ENCODE data around the gene SLX4IP. TPM values are rescaled to one million over a fixed set of nuclear protein-coding genes. Genes with fewer than 3 reads are reported as not detected.

SLX4IP gene
- total and polyA plus RNA-seq, 10 donors, result 2.8 to 9.0 (median 5.1) TPM

GRCh38 chr20:10501402-10501801 is 66.3 kb downstream of the SLX4IP start:
- peak overlapping the region; percentile 23 to 84 (median 67) for H3K27ac ChIP-seq

GRCh38 chr20:10502098-10502526 is 67.0 kb downstream of the SLX4IP start:
- peaks cover 0 to 66% (median 33%) of the 10 kb centered on the region in 6 donors for H3K4me1 ChIP-seq
- no peak for DNase-seq
- no peaks in the 10 kb centered on the region for H3K36me3 ChIP-seq
- TF ChIP-seq POLR2A (IDR thresholded peaks at IDR 0.05), result no peak
- TF ChIP-seq POLR2AphosphoS5 (IDR thresholded peaks at IDR 0.05), result no peak
- 56 to 69% (median 66%) methylated on average over 4 to 5 of the region's 5 CpGs for WGBS, 5 donors
- H3K27ac ChIP-seq, result peak overlapping the region in 6 of 8 donors; percentile 45 to 84 (median 73)
- intact Hi-C loops (cut with DNase I; ENCODE audit: low total_unique reads), result no loop called here
- H3K27me3 ChIP-seq (replicated peaks in 1 of 7), result no peaks in the 10 kb centered on the region
- no peaks in the 10 kb centered on the region for H3K9me3 ChIP-seq
- peak overlapping the region in 2 of 8 donors; percentile 8 to 51 for H3K4me3 ChIP-seq

More at GRCh38 chr20:10501402-10501801, 66.3 kb downstream of the SLX4IP start:
- TF ChIP-seq POLR2AphosphoS5 (IDR thresholded peaks at IDR 0.05), result no peak
- TF ChIP-seq POLR2A (IDR thresholded peaks at IDR 0.05), result no peak
- TF ChIP-seq, protein P1, sequence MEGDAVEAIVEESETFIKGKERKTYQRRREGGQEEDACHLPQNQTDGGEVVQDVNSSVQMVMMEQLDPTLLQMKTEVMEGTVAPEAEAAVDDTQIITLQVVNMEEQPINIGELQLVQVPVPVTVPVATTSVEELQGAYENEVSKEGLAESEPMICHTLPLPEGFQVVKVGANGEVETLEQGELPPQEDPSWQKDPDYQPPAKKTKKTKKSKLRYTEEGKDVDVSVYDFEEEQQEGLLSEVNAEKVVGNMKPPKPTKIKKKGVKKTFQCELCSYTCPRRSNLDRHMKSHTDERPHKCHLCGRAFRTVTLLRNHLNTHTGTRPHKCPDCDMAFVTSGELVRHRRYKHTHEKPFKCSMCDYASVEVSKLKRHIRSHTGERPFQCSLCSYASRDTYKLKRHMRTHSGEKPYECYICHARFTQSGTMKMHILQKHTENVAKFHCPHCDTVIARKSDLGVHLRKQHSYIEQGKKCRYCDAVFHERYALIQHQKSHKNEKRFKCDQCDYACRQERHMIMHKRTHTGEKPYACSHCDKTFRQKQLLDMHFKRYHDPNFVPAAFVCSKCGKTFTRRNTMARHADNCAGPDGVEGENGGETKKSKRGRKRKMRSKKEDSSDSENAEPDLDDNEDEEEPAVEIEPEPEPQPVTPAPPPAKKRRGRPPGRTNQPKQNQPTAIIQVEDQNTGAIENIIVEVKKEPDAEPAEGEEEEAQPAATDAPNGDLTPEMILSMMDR (IDR thresholded peaks at IDR 0.05 in 8 of 11, conservative IDR thresholded peaks at IDR 0.05 in 3 of 11), result no peak
- Histone ChIP-seq H3K4me1 (peaks cover 0 to 62% (median 31%) of the 10 kb centered on the region in 6 donors), H3K9me3 (no peaks in the 10 kb centered on the region), H3K36me3 (no peaks in the 10 kb centered on the region), H3K4me3 (peak overlapping the region in 2 of 8 donors; percentile 8 to 51), H3K27me3 (replicated peaks in 1 of 7) (no peaks in the 10 kb centered on the region)
- intact Hi-C loops (cut with DNase I; ENCODE audit: low total_unique reads), result no loop called here
- DNase-seq, result no peak
- 24 to 47% (median 28%) methylated on average over 4 of the region's 4 CpGs for WGBS, 5 donors

- Histone ChIP-seq H3K27me3 (replicated peaks in 1 of 7) (no peaks in the 10 kb centered on the region), H3K4me3 (no peak overlapping the region), H3K36me3 (no peaks in the 10 kb centered on the region), H3K9me3 (no peaks in the 10 kb centered on the region), H3K27ac (peak overlapping the region in 7 of 8 donors; percentile 67 to 85 (median 72)), H3K4me1 (peaks cover 0 to 83% (median 37%) of the 10 kb centered on the region in 6 donors)
- DNase-seq, result no peak
- WGBS, 5 donors, result 54 to 87% (median 67%) methylated on average over 7 of the region's 7 CpGs
- no peak for TF ChIP-seq POLR2A (IDR thresholded peaks at IDR 0.05)
- TF ChIP-seq, protein P1 (IDR thresholded peaks at IDR 0.05 in 8 of 11, conservative IDR thresholded peaks at IDR 0.05 in 3 of 11), result no peak
- no peak for TF ChIP-seq POLR2AphosphoS5 (IDR thresholded peaks at IDR 0.05)
- intact Hi-C loops (cut with DNase I; ENCODE audit: low total_unique reads), result no loop called here
Observed at GRCh38 chr20:10504608-10504993, 69.5 kb downstream of the SLX4IP start.

DNA sequence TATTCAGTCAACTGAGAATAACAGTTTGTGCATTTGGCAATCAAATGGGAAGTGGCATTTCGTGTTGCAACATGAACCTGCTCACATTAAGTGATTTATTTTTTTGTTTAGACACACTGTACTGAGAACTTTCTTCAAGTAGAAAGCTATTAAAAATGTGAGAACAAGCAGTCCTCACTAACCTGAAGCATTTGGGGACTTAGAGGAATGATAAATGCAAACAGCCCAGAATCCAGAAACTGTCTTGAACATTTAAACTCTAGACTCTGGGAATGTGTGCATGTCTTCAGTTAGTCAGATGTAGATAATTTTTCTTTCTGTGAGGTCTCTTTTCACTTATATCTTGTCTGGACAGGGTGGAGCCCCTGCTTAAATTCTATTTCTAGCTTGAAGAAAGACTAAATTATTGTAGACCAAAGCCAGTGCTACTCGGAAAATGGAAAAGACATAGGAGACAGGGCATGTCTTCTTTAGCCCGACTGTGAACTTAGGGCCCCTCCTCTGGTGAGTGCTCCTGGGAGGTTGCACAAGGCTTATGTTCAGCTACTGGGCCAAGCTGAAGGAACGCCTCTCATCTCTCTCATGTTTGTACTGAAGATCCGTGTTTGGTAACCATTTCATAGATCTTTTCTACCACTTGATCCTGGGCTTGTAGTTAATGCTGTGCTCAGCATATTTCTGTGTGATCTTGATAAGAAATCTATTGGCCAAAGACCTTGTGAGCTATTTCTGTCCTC is 70.1 kb downstream of the SLX4IP start:
- WGBS, 5 donors, result 36 to 61% (median 42%) methylated on average over 5 of the region's 5 CpGs

More for the DNA sequence above, 70.1 kb downstream of the SLX4IP start:
- H3K36me3 ChIP-seq, result no peaks in the 10 kb centered on the region
- H3K27ac ChIP-seq, result peak overlapping the region in 7 of 8 donors; percentile 67 to 85 (median 72)
- no peak for DNase-seq
- intact Hi-C loops (cut with DNase I; ENCODE audit: low total_unique reads), result no loop called here
- H3K27me3 ChIP-seq (replicated peaks in 1 of 7), result no peaks in the 10 kb centered on the region
- H3K4me3 ChIP-seq, result peak overlapping the region in 1 of 8 donors; percentile 14
- TF ChIP-seq POLR2A (IDR thresholded peaks at IDR 0.05) (no peak), POLR2AphosphoS5 (IDR thresholded peaks at IDR 0.05) (no peak)
- TF ChIP-seq, protein P1 (IDR thresholded peaks at IDR 0.05 in 8 of 11, conservative IDR thresholded peaks at IDR 0.05 in 3 of 11), result no peak
- peaks cover 0 to 87% (median 37%) of the 10 kb centered on the region in 6 donors for H3K4me1 ChIP-seq
- H3K9me3 ChIP-seq, result no peaks in the 10 kb centered on the region
